HG03460 (cell line): Measurements from ENCODE around the gene C2CD2.
"Not testable (repeated sequence)": the region's sequence is repeated elsewhere in the genome, so short reads cannot be mapped to it uniquely, and the experiment has no call there.

Source experiments
- ATAC-seq: cut with Tn5 transposase; IDR thresholded peaks from one replicate; pipeline ENCODE4 v1.9.1; 2021; ENCODE audit not compliant: unreplicated experiment

Gene C2CD2

DNA sequence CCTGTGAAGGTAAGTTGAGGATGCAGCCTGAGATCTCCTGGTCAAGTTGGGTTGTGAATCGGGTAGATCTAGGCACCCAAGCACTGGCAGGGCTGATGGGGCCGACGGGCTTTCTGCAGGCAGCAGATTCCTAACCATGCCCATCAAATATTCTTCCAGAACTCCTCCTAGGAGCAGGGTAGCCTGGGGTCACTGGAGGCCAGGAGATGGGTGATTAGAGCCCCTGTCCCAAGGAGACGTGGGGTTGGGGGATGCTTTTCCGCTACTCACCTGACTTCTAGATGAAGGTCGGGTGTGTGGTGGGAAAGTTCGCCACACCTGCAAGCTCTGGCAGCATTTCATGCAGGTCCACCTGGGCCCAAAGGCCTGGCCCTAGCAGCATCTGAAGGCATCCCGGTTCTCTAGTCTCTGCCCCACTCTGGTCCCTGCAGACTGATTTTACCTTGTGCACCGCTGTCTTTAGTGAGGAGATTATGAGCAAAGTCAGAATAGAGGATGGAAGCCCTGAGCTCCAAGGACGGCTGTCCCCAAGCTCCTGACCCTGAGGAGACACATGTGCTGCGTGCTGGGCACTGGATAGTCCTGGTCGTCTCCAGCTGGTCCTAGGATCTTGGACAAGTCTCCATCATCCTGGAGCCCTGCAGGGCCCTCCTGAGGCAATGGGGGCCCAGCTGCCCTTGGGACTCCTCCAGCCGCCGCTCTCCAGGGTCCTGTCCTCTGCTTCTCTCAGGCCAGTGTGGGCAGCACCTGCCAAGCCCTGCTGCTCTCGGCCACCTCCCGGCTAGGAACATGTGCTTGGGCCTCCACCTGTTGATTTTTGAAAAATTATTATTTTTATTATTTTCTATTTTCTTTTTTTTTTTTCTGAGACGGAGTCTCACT is 21.8 kb upstream of the C2CD2 start:
- ATAC-seq: no peak

DNA sequence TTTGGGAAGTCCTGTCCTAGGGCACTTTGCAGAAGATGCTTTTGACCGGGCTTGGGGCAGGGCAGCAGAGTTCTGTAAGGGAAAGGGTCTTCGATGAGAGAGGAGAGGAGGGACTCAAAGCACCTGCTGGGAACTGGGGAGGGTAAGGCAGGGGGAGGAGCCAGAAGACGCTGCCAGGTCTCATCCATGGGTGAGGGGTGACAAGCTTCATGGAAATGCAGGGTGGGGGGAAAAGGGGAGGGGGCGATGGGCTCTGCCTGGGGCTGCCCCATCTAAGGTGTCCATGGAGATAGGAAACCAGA is 20.9 kb upstream of the C2CD2 start:
- ATAC-seq: no peak

DNA sequence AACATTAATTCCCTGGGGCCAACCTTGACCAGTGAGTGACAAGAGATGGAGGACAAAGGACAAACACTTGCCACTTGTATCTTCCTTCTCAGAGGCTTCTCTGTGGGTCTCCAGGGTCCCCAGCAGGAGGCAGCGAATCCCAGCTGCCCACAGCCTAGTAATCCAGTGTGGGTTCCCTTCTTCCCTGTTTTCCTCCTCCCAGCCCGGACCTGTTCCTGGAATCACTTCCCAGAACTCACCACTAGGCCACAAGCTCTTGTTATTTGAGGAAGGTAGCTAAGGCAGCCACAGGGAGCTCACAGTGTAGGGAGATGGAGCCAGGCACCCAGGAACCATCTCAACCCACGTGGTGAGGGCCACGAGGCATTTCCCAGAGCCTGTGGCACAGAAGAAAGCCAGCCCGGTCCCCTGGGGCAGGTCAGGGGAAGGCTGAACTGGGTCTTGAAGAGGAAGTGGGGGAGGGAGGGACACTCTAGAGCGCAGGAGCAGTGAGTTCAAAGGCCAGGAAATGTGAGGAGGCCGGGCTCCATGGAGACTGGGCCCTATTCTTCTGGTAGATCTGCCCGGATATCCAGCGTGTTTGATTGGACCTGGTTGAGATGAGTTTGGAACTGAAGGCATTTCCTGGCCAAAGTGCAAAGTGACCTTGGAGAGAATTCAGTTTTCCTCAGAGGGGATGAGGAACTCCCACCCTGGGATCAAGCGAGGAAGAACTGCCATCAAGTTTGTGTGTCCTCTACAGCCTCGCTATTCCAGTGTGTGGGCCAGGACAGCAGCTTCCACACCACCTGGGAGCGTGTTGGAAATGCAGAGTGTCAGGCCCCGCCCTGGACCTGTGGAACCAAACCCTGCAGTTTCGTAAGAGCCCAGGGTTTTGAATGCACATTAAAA is 20.3 kb upstream of the C2CD2 start:
- no peak for ATAC-seq

DNA sequence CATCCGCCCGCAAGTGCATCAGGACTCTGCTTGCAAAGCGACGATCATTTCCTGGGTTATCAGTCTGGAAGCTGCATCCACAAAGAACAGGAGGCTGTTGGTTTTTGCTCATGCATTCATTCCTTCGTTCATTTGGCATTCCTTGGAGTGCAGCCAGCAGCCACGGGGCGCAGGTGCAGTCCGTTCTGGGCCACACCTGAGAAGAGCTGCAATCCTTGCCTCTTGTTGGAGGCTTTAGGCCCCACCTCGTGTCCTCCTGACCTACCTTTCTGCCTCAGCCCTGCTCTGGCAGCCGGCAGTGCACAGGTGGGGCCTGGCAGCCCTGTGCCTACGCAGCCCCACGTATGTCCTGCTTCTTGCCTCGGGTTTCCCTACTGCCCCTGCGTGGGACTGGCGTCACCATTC is 19.6 kb upstream of the C2CD2 start:
- no peak for ATAC-seq

DNA sequence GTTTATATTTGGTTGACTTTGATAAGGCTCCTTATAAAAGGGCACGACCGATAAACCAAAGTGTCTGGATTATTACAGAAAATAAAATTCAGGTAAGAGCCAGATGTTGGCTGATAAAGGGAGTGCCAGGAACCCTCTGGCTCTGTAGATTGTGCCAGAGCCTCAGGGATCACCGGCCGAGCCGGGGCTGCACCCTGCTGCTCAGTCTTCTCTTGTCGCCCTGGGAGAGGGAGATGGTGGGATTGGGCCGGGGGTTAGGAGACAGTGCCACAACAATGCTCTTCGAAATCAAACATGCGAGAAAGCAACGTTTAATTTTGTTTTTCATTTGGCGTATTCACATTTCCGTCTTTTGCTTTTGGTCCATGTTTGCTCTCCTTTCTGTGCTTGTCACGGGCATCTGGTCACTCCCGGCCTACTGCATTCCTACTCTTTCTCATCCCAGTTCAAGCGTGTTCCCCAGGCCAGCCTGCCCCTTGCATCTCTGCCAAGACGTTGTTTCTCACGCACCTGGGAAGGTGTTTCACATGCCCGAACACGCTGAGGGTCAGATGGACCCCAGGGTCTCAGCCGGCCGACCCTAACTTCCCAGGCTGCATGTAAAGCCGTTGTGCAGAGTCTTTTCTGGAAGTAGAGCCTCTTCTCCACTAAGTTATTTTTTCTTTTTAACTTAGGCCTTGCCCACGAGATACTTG is 18.8 kb upstream of the C2CD2 start:
- ATAC-seq: no peak

DNA sequence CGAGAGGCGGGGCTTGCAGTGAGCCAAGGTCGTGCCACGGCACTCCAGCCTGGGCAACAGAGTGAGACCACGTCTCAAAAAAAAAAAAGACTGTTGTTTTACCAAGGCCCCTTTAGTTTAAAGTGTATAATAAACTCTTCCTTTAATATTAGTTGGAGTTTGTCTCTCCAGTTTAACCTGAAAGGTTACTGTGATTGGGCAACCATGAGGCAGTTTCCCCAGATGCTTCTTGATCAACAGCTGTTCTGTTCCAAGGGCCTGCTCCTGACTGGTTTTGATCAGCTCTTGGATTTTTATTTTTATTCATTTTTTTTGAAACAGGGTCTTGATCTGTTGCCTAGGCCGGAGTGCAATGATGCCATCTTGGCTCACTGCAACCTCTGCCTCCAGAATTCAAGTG is 18.1 kb upstream of the C2CD2 start:
- ATAC-seq: no peak

DNA sequence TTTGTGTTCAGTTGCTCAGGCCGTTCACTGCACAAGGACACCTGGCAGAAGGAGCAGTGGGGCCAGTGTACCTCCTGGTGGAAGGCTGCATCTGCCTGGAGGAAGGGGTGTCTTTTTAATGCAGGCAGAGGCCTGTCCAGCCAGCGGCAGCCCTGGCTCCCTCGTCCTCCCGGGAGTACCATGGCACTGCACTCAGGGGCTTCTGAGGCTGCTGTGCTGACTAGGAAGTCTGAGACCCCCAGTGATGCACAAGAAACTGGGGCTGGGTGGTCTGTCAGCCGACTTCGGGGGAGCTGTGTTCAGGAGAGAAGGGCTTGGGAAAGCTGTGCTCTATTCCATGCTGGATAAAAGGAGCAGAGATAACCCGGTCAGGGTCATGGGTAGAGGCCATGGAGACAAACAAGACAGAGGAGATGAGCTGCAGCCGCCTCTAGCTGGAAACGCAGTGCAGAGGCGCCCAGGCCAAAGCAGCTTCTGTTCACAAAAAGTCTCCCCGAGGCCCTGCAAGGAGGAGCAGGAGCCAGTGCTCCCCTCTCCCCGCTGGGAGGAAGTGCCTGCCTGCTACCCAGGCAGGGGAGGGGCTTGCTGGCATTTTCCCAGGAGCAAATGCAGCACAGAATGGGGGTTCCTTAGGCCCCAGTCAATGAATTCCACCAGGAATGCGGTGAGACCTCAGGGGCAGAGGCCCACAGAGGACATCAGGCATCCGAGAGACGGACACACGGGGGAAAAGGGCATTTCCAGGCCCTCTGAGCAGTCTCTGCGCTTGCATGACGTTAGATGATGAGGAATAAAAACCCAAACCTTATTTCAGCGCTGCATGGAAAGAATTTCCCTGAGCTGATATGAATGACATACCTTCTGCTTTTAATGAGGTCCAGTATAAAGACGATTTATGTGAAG is 17.2 kb upstream of the C2CD2 start:
- ATAC-seq: no peak

DNA sequence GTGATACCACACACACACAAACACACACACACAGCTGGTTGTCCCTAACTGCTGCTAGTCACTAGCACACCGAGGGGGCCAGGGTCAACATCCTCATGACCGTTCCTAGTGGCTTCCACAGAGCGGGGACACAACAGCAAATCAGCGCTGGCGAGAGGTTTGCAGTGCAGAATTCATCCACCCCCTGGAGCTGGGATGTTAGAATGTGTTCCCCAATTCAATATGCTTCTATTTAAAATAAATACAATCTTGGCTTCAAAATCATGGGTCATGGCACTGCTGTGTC is 16.2 kb upstream of the C2CD2 start:
- ATAC-seq: no peak

DNA sequence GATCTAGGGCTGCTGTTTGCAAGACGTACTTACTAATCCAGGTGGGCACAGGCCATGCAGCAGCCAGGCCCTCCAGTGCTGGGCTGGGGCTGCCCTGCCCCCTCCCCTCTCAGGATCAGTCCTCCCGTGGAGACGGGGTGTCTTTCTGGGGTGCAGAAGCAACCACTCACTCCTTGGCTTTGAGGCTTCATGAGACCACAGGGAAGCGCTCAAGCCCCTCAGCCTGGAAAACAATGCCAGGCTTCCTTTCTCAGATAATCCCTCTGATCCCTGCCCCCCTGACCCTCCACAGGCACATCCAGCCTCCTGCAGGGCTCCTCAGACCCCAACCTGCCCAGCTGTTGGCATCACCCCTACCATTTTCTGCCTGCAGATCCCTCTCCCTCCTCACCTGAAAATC is 13.9 kb upstream of the C2CD2 start:
- no peak for ATAC-seq

DNA sequence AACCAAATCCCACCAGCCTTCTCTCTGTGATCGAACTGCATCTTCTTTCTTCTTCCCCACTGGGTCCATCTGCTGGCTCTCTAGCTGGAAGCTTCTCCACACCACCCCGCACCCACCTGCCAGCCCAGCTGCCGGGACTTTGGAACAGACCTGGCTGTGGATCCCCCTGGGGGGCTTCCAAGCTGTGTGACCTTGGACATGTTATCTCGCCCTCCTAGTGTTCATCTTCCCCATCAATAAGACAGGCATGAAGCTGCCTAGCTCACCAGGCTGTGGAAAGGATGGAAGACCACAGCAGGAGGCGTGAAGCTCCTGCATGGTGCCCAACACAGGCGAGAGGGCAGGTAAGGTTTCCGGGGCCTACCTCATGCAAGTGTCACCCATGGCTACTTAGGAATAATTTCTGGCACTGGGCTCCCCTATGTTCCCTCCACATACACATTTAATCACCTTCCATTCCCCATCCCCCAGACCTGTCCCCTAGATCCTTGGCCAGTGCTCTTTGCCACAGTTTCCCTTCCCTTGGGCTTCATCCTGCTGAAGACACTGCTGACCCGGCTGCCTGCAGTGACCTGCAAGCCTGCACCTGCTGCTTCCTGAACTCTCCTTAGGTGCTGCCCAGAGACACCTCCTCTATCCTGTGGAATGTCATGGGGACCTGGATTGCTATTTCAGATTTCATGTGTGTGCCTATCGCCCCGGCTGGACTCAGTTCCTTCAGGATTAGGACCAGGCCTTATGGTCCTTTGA is 13.2 kb upstream of the C2CD2 start:
- no peak for ATAC-seq

DNA sequence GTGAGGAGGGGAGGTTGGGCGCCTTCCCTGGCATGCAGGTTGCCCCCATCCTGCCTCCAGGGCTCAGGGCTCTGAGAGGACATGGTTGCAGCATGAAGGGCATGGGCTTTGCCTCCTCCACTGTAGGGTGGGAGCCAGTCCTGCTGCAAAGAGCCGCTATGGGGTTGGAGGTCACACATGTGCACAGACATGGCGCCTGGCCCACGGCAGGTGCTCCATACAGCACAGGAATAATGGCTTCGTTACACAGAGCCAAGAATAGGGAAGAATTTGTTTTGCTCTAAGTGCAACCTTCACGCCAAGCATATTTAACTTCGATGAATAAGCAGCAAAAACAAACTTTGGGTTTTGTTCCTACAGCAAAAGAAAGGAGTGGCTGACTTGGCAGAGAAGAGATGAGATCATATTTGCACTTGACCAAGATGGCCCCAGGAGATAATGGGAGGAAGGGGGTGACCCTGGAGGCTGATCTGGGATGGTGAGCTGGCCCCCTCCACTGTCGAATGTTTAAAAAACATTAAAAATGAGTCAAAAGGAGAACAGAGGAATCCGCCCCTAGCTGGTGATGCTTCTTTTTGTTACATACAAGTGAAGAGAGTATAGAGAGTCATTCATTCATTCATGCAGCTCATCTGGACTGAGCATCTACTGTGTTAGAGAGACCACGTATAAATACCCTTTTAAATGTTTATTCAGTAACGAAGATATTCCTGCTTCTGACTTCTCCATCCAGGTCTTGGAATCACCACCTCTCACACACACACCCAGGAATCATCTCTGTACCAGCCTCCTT is 12.4 kb upstream of the C2CD2 start:
- no peak for ATAC-seq

DNA sequence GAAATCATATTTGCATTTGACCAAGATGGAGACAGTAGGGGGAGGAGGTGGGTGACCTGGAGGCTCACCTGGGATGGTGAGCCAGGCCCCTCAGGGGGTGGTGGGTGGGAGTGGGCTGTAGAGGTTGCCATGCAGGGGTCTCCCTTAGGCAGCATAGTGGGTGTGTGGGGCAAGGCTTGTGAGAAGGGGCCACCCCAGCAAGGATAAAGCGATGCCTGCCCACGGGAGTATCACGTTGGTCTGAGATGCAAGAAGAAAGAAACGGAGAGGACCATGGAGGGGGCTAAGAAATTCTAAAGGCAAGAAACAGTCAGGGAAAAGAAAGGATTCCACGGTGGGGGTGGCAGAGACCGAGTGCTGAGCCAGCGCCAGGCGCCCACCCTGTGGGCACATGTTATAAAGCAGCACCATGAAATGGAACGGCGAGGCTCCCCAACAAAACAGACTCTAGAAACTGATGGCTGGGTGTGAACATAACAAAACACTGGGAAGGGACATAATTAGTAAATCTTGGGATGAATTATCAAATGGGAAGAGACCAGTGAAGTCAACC is 11.7 kb upstream of the C2CD2 start:
- ATAC-seq: no peak

DNA sequence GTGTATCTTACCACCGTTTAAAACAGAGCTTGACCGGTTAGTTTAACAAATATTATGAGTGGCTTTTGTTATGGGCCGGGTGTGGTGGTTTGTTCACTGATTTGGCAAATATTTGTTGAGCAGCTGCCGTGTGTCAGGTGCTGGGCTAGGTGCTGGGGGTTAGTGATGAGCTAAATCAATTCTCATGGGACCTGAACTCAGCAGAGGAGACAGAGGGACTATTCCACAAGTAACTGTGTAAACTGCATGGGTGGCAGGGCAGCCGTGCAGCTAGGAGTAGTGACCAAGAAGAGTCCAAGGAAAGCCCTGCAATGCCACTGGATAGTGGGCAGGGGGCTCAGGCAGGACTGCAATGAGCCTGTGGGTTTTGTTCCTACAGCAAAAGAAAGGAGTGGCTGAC is 11.2 kb upstream of the C2CD2 start:
- ATAC-seq: no peak

DNA sequence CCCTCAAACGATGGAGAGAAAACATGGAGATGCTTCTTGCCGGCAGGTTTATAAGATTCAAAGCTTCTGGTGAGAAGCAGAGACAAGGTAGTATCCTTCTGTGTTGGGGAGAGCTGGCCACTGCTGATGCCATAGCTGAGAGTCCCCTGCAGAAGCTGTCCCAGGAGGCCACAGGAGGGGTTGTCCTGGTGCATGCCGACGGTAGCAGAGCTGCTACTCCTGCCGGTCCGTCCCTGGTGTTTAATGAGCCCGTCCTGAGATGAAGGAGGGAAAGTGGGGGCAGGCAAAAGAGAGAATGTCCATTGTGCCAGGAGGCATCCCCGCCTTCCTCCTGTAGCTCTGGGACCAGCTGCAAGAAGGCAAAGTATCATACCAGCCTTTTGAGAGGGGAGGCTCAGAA is 10.4 kb upstream of the C2CD2 start:
- ATAC-seq: no peak

DNA sequence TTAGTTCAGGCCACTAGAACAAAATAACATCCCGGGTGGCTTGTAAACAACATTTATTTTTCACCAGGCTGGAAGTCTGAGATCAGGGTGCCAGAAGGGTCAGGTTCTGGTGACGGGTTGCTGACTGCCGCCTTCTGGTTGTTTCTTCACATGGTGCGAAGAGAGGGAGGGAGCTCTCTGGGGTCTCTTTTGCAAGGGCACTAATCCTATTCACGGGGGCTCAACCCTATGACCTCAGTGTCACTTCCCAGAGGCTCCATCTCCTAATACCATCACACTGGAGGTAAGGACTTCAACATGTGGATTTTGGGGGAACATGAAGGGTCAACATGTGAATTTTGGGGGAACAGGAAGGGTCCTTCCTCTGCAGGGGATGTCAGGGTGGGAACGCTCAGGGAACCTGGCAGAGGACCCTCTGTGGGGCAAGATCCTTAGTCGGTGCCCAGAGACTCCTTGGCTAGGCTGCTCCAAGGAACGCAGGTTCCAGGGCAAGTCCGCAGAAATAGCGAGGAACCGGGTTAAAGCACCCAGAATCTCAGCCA is 8.7 kb upstream of the C2CD2 start:
- ATAC-seq: no peak

DNA sequence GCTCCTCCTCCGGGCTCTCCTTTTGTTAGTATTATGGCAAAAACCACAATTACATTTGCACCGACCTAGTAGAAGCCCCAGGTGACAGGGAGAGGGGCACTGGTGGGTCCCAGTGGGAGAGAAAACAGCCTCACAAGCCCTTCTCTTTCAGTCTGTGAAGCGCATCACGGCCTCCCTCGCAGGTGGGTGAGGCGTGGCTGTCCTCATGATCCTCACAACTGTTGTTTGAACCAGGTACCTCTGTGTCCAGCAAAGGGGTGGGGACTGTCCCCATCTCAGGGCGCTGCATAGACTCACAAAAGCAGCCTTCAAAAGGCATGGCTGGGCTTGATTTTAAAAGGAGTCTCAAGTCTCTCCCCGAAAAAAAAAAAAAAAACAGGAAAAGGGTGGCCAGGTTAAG is 7.9 kb upstream of the C2CD2 start:
- no peak for ATAC-seq

DNA sequence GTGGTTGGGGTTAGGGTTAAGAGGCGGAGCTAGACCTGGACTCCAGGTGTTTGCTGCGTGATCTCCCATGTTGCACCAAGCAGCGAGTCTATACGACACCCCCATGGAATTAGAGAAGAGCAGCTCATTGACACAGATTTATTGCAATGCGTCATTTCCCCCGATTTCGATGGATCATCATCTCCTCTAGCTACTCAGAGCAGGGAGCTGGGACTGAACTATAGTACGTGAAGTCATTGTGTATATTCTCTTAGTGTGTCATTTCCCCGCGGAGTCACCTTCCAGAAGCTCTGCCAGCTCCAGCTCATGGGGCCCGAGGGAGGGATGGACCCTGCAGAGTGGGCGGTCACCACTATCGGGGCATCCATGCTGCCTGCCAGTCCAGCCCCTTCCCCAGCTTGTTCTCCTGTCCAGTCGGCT is 7.5 kb upstream of the C2CD2 start:
- no peak for ATAC-seq

DNA sequence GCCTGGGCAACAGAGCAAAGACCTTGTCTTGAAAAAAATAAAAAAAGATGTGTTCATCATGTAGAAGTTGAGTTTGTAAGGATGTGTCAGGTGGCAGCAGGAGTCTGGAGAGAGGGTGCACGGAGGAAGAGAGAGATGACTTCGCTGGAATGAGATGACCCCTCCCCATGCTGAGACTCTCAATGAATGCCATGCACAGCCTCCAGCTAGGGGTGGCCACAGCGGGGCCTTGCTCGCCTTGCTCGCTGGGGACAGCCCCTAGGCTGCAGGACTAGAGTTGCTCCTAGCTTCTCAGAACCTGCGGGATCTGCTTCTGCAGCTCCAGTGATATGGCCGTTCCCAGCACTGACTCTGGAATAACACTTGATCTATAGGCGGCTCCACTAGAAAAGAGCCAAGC is 6.6 kb upstream of the C2CD2 start:
- no peak for ATAC-seq

DNA sequence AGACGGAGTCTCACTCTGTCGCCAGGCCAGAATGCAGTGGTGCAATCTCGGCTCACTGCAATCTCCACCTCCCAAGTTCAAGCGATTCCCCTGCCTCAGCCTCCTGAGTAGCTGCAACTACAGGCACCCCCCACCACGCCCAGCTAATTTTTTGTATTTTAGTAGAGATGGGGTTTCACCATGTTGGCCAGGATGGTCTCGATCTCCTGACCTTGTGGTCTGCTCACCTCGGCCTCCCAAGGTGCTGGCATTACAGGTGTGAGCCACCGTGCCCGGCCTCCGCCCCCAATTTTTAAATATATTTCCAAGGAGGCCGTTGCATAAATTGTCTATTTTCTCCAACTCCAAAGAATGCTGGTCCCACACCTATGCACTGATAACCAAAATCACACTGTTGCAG is 5.9 kb upstream of the C2CD2 start:
- not testable (repeated sequence) for ATAC-seq
